SK-N-SH (cell line): ENCODE measurements around the gene PCNX3. TPM values are rescaled to one million over a fixed set of nuclear protein-coding genes. Genes with fewer than 3 reads are reported as not detected.
"Not testable (repeated sequence)": the region's sequence is repeated elsewhere in the genome, so short reads cannot be mapped to it uniquely, and the experiment has no call there.

Experiments
- CTCF ChIA-PET: fragments of 300-600, 350-600 bp; formaldehyde crosslinking; extraction: SDS; loops from one replicate; lab custom pipeline; 2021; lab: Yijun Ruan, JAX
- POLR2A ChIA-PET: fragments of 350-600 bp; sonication (Branson Sonifier 250); formaldehyde crosslinking; extraction: SDS; loops from one replicate; lab custom pipeline; 2020; ENCODE audit warnings: antibody characterized with exemption, inconsistent platforms; lab: Yijun Ruan, JAX
- DNase-seq: peaks from one replicate; pipeline ENCODE4 v3.0.0; 2012
- H2AFZ ChIP-seq: fragments of 200-600 bp; sonication (generic); 2 replicates; pipeline ENCODE4 v1.8.1; 2016; ENCODE audit warnings: antibody characterized with exemption, mild to moderate bottlenecking, low read depth
- H3F3A ChIP-seq: fragments of 200-600 bp; sonication (generic); replicated peaks from 2 replicates; pipeline ENCODE3; 2016; ENCODE audit warnings: antibody characterized with exemption, mild to moderate bottlenecking; ENCODE audit not compliant: insufficient read depth
- H3K27ac ChIP-seq, 2 experiments: fragments of 200-500 bp in 1 of 2; fragments of 200-600 bp in 1 of 2; sonication (Bioruptor generic) in 1 of 2; sonication (generic), shearing (Covaris generic) in 1 of 2; 2 replicates each; pipeline versions ENCODE4 v1.5.1 to v1.6.1; 2014 to 2016; ENCODE audit warnings: low read depth in 2 of 2, inconsistent platforms in 1 of 2, low read length in 1 of 2, mild to moderate bottlenecking in 1 of 2, mixed read lengths in 1 of 2
- H3K27me3 ChIP-seq: fragments of 200-600 bp; sonication (generic), shearing (Covaris generic); 2 replicates; pipeline ENCODE4 v1.6.1; 2016; ENCODE audit warnings: mixed run types; ENCODE audit not compliant: insufficient read depth
- H3K36me3 ChIP-seq, 2 experiments: fragments of 200-500 bp in 1 of 2; fragments of 200-600 bp in 1 of 2; sonication (Bioruptor generic) in 1 of 2; sonication (generic) in 1 of 2; replicated peaks in 1 of 2; 2 replicates each; pipeline versions ENCODE3 to v1.5.1; 2014 to 2016; ENCODE audit warnings: low read length in 1 of 2, mild to moderate bottlenecking in 1 of 2; ENCODE audit not compliant: insufficient read depth in 2 of 2, control insufficient read depth in 1 of 2
- H3K4me1 ChIP-seq, 2 experiments: fragments of 200-500 bp in 1 of 2; fragments of 200-600 bp in 1 of 2; sonication (Bioruptor generic) in 1 of 2; sonication (generic), shearing (Covaris generic) in 1 of 2; 2 replicates each; pipeline versions ENCODE4 v1.5.1 to v1.6.1; 2014 to 2016; ENCODE audit warnings: low read depth in 1 of 2, low read length in 1 of 2, mixed run types in 1 of 2; ENCODE audit not compliant: insufficient read depth in 2 of 2, control insufficient read depth in 1 of 2
- H3K4me2 ChIP-seq: fragments of 200-600 bp; sonication (generic), shearing (Covaris generic); 2 replicates; pipeline ENCODE4 v1.6.1; 2017; ENCODE audit warnings: mixed run types
- H3K4me3 ChIP-seq, 2 experiments: fragments of 200-500 bp in 1 of 2; fragments of 200-600 bp in 1 of 2; sonication (Bioruptor generic) in 1 of 2; sonication (generic), shearing (Covaris generic) in 1 of 2; 2 replicates each; pipeline versions ENCODE4 v1.5.1 to v1.8.1; 2014 to 2016; ENCODE audit warnings: low read depth in 2 of 2, inconsistent platforms in 1 of 2, low read length in 1 of 2, mild to moderate bottlenecking in 1 of 2, mixed read lengths in 1 of 2, moderate library complexity in 1 of 2
- H3K79me2 ChIP-seq: fragments of 200-600 bp; sonication (generic); 2 replicates; pipeline ENCODE4 v1.8.1; 2017; ENCODE audit warnings: mild to moderate bottlenecking; ENCODE audit not compliant: insufficient read depth
- H3K9ac ChIP-seq: fragments of 200-600 bp; sonication (generic); 2 replicates; pipeline ENCODE4 v1.6.1; 2017; ENCODE audit warnings: mixed run types
- H3K9me2 ChIP-seq: fragments of 200-600 bp; sonication (generic); 2 replicates; pipeline ENCODE4 v1.6.1; 2017; ENCODE audit warnings: mixed run types
- H3K9me3 ChIP-seq: fragments of 200-600 bp; sonication (generic); 2 replicates; pipeline ENCODE4 v1.6.1; 2017; ENCODE audit warnings: mixed run types, mild to moderate bottlenecking, moderate library complexity
- H4K20me1 ChIP-seq: fragments of 200-600 bp; sonication (generic); 2 replicates; pipeline ENCODE4 v1.6.1; 2017; ENCODE audit warnings: mild to moderate bottlenecking, mixed run types; ENCODE audit not compliant: insufficient read depth
- CHD2 ChIP-seq: fragments of 150-350 bp; IDR thresholded peaks from 2 replicates; pipeline ENCODE4 v1.6.1; 2018; ENCODE audit warnings: low read length; ENCODE audit not compliant: partially characterized antibody
- CTCF ChIP-seq: fragments of 200-600 bp; sonication (generic); IDR thresholded peaks from 2 replicates; pipeline ENCODE4 v1.6.1; 2017; ENCODE audit warnings: antibody characterized with exemption, mild to moderate bottlenecking, moderate library complexity
- FOSL2 ChIP-seq: IDR thresholded peaks from 2 replicates; pipeline ENCODE4 v1.4.0; 2012; ENCODE audit warnings: low read depth, mild to moderate bottlenecking, moderate library complexity, borderline replicate concordance
- FOXJ3 ChIP-seq: sonication (generic); formaldehyde crosslinking; IDR thresholded peaks from 2 replicates; pipeline ENCODE4 v1.5.1; 2020; ENCODE audit warnings: mild to moderate bottlenecking, missing genetic modification reagents
- FOXM1 ChIP-seq: IDR thresholded peaks from 2 replicates; pipeline ENCODE4 v1.4.0; 2012; ENCODE audit warnings: low read depth, mild to moderate bottlenecking
- GABPA ChIP-seq: IDR thresholded peaks from 2 replicates; pipeline ENCODE4 v1.4.0; 2012; ENCODE audit warnings: low read depth, mild to moderate bottlenecking
- JUND ChIP-seq: IDR thresholded peaks from 2 replicates; pipeline ENCODE4 v1.4.0; 2012
- MAX ChIP-seq: IDR thresholded peaks from 2 replicates; pipeline ENCODE4 v1.4.0; 2012; ENCODE audit warnings: low read depth
- MXI1 ChIP-seq: IDR thresholded peaks from 2 replicates; pipeline ENCODE4 v1.6.1; 2012; ENCODE audit warnings: mild to moderate bottlenecking, low read depth, low read length, improper control_type of control experiment
- NRF1 ChIP-seq: IDR thresholded peaks from 2 replicates; pipeline ENCODE4 v1.6.1; 2012; ENCODE audit warnings: low read depth, mild to moderate bottlenecking, low read length
- RAD21 ChIP-seq: IDR thresholded peaks from 2 replicates; pipeline ENCODE4 v1.6.1; 2012; ENCODE audit warnings: mild to moderate bottlenecking, low read length
- RCOR1 ChIP-seq: fragments of 150-350 bp; IDR thresholded peaks from 2 replicates; pipeline ENCODE4 v1.6.1; 2017; ENCODE audit warnings: antibody characterized with exemption, low read length
- RFX5 ChIP-seq: IDR thresholded peaks from 2 replicates; pipeline ENCODE4 v1.6.1; 2012; ENCODE audit warnings: mild to moderate bottlenecking, improper control_type of control experiment, low read length
- RXRA ChIP-seq: IDR thresholded peaks from 2 replicates; pipeline ENCODE4 v1.4.0; 2012; ENCODE audit warnings: low read depth, mild to moderate bottlenecking, borderline replicate concordance
- SIN3A ChIP-seq: IDR thresholded peaks from 2 replicates; pipeline ENCODE4 v1.6.1; 2012; ENCODE audit warnings: low read depth, mild to moderate bottlenecking, low read length, moderate library complexity, borderline replicate concordance
- TAF1 ChIP-seq: IDR thresholded peaks from 2 replicates; pipeline ENCODE4 v1.6.1; 2012; ENCODE audit warnings: low read depth, mild to moderate bottlenecking, low read length, moderate library complexity, borderline replicate concordance
- TCF12 ChIP-seq: IDR thresholded peaks from 2 replicates; pipeline ENCODE4 v1.4.0; 2012
- USF1 ChIP-seq: IDR thresholded peaks from 2 replicates; pipeline ENCODE4 v1.4.0; 2012; ENCODE audit warnings: low read depth, borderline replicate concordance
- YY1 ChIP-seq: IDR thresholded peaks from 2 replicates; pipeline ENCODE4 v1.4.0; 2012; ENCODE audit warnings: low read depth, mild to moderate bottlenecking
- WGBS: methylation state at CpG from one replicate; pipeline ENCODE4 v1.1.6; 2017; ENCODE audit warnings: low lambda C conversion rate; 5-methylcytosine and 5-hydroxymethylcytosine counted together
- polyA plus RNA-seq, 3 experiments: library from polyadenylated mRNA; depleted of rRNA; stranded (reverse); fragments of >200 nt; gene quantifications; 2 replicates each; pipeline ENCODE4 v1.2.3, GENCODE V29; 2012

Gene PCNX3
- polyA plus RNA-seq, 1 of the 3 experiments (the other 2 are of a cell fraction), result 33.7 TPM

DNA sequence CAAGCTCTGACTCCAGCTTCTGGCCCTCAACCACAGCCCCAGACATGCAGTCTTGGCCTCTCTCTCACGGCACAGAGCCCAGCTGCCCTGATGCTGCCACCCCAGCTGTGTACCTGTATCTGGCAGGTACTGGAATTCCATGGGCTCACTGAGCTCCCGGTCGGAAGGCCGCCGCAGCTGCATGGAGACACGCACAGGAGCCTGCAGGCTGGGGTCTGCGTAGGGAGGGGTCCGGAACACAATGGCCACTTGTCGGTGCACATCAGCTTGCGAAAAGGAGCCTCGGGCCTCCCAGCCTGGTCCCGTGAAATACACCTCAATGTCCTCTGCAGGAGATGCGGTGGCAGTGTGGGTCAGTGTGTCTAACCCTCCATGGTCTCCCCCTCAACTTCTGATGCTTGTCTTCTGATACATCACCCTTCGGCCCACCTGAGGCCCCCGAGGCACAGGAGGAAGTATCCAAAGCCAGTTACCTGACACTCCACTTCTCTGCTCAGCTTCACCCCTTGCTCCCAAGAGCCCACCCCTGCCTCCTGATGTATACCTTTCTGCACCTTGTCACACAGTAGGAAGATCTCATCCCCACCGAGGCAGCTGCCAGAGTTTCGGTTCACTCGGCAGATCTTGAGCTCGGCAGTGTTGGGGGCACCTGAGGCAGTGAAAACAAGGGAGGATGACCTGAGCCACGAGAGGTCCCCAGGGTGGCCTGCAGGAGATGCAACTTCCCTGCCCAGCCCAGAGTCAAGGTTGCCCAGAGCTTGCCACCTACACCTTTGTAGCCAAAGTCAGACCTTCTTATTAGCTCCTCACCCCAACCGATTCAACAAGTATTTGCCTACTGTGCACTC is 42.8 kb downstream of the PCNX3 start:
- POLR2A ChIA-PET, result no interaction called here
- H3K36me3 ChIP-seq, result peaks cover 53 to 70% of the 10 kb centered on the region in 2 experiments

GRCh38 chr11:65660038-65660437 is 44.5 kb downstream of the PCNX3 start:
- H3K4me1 ChIP-seq, result peaks cover 9% of the 10 kb centered on the region in 2 experiments; a peak in 3 of 4 replicates
- H3F3A ChIP-seq, result peaks cover 26% of the 10 kb centered on the region
- no peak overlapping the region for H3K4me2 ChIP-seq
- H3K9me3 ChIP-seq, result no peaks in the 10 kb centered on the region
- POLR2A ChIA-PET, result no interaction called here
- WGBS, result 92% methylated on average over 7 of the region's 9 CpGs
- no peak for DNase-seq
- H3K79me2 ChIP-seq, result peaks cover 44% of the 10 kb centered on the region
- H4K20me1 ChIP-seq, result 0 out of 2 replicates have a peak, but pooled peaks cover 7% of the 10 kb centered on the region
- H3K9me2 ChIP-seq, result no peaks in the 10 kb centered on the region
- CTCF ChIA-PET, result interaction anchor here (1.1 to 1.5 kb wide), 3 partner anchors 33 to 225 kb away, joined by 3 to 6 read pairs (median 3); no protein-coding TSS in a partner anchor
- TF ChIP-seq TAF1, result no peak
- no peak for TF ChIP-seq USF1
- no peak for TF ChIP-seq MAX
- TF ChIP-seq MXI1, result no peak
- TF ChIP-seq YY1, result no peak
- TF ChIP-seq FOXM1, result no peak
- TF ChIP-seq JUND, result no peak
- no peak for TF ChIP-seq SIN3A
- no peak for TF ChIP-seq TCF12
- TF ChIP-seq RCOR1, result no peak
- no peak for TF ChIP-seq FOXJ3 (CRISPR knock-in tag)
- no peak for TF ChIP-seq RAD21
- TF ChIP-seq RFX5, result no peak
- peaks cover 46 to 56% of the 10 kb centered on the region in 2 experiments for H3K36me3 ChIP-seq
- H3K9ac ChIP-seq, result no peak overlapping the region
- H3K27ac ChIP-seq, result no peak overlapping the region; a peak in 1 of 4 replicates
- no peak overlapping the region for H3K4me3 ChIP-seq
- no peaks in the 10 kb centered on the region for H3K27me3 ChIP-seq
- no peak overlapping the region for H2AFZ ChIP-seq

More for the DNA sequence above, 42.8 kb downstream of the PCNX3 start:
- H3K4me2 ChIP-seq, result no peak overlapping the region
- CTCF ChIA-PET, result interaction anchor here (0.5 to 1.9 kb wide), 6 partner anchors 20 to 227 kb away, joined by 3 to 6 read pairs (median 4); partner anchors contain the start of gene SIPA1
- H3K79me2 ChIP-seq, result peaks cover 44% of the 10 kb centered on the region
- WGBS, result 96% methylated on average over 15 of the region's 21 CpGs
- 0 out of 2 replicates have a peak, but pooled peaks cover 7% of the 10 kb centered on the region for H4K20me1 ChIP-seq
- H3K4me1 ChIP-seq, result peaks cover 9 to 17% of the 10 kb centered on the region in 2 experiments
- TF ChIP-seq CTCF (no peak), CHD2 (no peak), RXRA (no peak), RFX5 (no peak), GABPA (no peak), NRF1 (no peak), TAF1 (no peak), FOSL2 (no peak)
- no peak overlapping the region for H3K9ac ChIP-seq
- H3K27me3 ChIP-seq, result no peaks in the 10 kb centered on the region
- H3K4me3 ChIP-seq, result no peak overlapping the region
- no peak overlapping the region for H3K27ac ChIP-seq
- no peak for DNase-seq
- H3K9me2 ChIP-seq, result no peaks in the 10 kb centered on the region
- no peak overlapping the region for H2AFZ ChIP-seq
- H3F3A ChIP-seq, result peaks cover 30% of the 10 kb centered on the region
- H3K9me3 ChIP-seq, result no peaks in the 10 kb centered on the region

DNA sequence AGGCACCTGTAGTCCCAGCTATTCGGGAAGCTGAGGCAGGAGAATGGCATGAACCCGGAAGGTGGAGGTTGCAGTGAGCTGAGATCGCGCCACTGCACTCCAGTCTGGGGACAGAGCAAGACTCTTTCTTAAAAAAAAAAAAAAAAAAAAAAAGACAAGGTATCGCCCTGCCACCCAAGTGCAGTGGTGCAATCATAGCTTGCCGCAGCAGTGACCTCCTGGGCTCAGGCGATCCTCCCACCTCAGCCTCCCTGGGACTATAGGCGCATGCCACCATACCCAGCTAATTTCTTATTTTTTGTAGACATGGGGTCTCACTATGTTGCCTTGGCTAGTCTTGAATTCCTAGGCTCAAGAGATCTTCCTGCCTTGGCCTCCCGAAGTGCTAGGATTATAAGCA is 45.3 kb downstream of the PCNX3 start:
- H3F3A ChIP-seq, result peaks cover 20% of the 10 kb centered on the region
- POLR2A ChIA-PET, H4K20me1 ChIP-seq, H3K9me3 ChIP-seq, DNase-seq, H2AFZ ChIP-seq, H3K4me1 ChIP-seq, H3K27ac ChIP-seq, H3K27me3 ChIP-seq, H3K9me2 ChIP-seq: not testable (repeated sequence)
- peak overlapping the region in 1 of 2 experiments; percentile 90; a peak in 1 of 4 replicates for H3K4me3 ChIP-seq
- H3K4me2 ChIP-seq, result peak overlapping the region; percentile 98
- H3K36me3 ChIP-seq, result peaks cover 42 to 48% of the 10 kb centered on the region in 2 experiments
- peaks cover 44% of the 10 kb centered on the region for H3K79me2 ChIP-seq
- H3K9ac ChIP-seq, result peak overlapping the region; percentile 95; the same call in 1 of the 2 replicates
- 95% methylated on average over 9 of the region's 9 CpGs for WGBS
- CTCF ChIA-PET, result interaction anchor here (1.8 kb wide), 1 partner anchor 35 kb away, joined by 6 read pairs; no protein-coding TSS in a partner anchor
